ENCODE results near the gene REEP3.

- no peak for TF ChIP-seq POLR2A (IDR thresholded peaks at IDR 0.05)
- TF ChIP-seq CTCF (IDR thresholded peaks at IDR 0.05) = no peak
Observed at GRCh38 chr10:63642808-63643207, 121.6 kb downstream of the REEP3 start.

Measured in Peyer's patch (tissue), 4 donors.